Loucy (cell line): ENCODE data around the gene CYP4A22.
"Not testable (repeated sequence)": the region's sequence is repeated elsewhere in the genome, so short reads cannot be mapped to it uniquely, and the experiment has no call there.

Experiments
- CTCF ChIP-seq: fragments of 200-600 bp; sonication (generic); conservative IDR thresholded peaks from 2 replicates; pipeline ENCODE4 v1.5.1; 2014; ENCODE audit warnings: mild to moderate bottlenecking, antibody characterized with exemption, low read length
- EZH2phosphoT487 ChIP-seq: fragments of 200-600 bp; IDR thresholded peaks from 2 replicates; pipeline ENCODE4 v1.6.1; 2018; ENCODE audit warnings: antibody characterized with exemption, mild to moderate bottlenecking, moderate library complexity, borderline replicate concordance

- TF ChIP-seq CTCF, EZH2phosphoT487: not testable (repeated sequence)
These were observed 56.3 kb downstream of the CYP4A22 start for GRCh38 chr1:47193496-47193895.
